WTC11 (cell line): ENCODE data around the gene MFF.

Source experiments
- ATF1 ChIP-seq: sonication (generic); formaldehyde crosslinking; IDR thresholded peaks from 2 replicates; pipeline ENCODE4 v1.8.1; 2023; ENCODE audit warnings: mild to moderate bottlenecking, moderate library complexity, missing genetic modification reagents
- CREB1 ChIP-seq: sonication (generic); formaldehyde crosslinking; IDR thresholded peaks from 2 replicates; pipeline ENCODE4 v1.8.0; 2023; ENCODE audit warnings: mild to moderate bottlenecking, missing genetic modification reagents
- CTCF ChIP-seq: fragments of 200-600 bp; IDR thresholded peaks from 2 replicates; pipeline ENCODE4 v1.8.0; 2022; ENCODE audit warnings: antibody characterized with exemption
- KAT7 ChIP-seq: sonication (generic); formaldehyde crosslinking; IDR thresholded peaks from 2 replicates; pipeline ENCODE4 v1.8.1; 2023; ENCODE audit warnings: missing genetic modification reagents, mild to moderate bottlenecking, borderline replicate concordance
- MAX ChIP-seq: sonication (generic); formaldehyde crosslinking; IDR thresholded peaks from 2 replicates; pipeline ENCODE4 v1.8.0; 2022; ENCODE audit warnings: mild to moderate bottlenecking, missing genetic modification reagents
- NFATC4 ChIP-seq: fragments of 250-450 bp; sonication (Bioruptor Pico); IDR thresholded peaks from 2 replicates; pipeline ENCODE4 v1.9.0; 2021; ENCODE audit warnings: mild to moderate bottlenecking
- ZNF219 ChIP-seq: sonication (generic); formaldehyde crosslinking; IDR thresholded peaks from 2 replicates; pipeline ENCODE4 v1.8.0; 2023; ENCODE audit warnings: missing genetic modification reagents, mild to moderate bottlenecking, borderline replicate concordance
- ZNF263 ChIP-seq: sonication (generic); formaldehyde crosslinking; IDR thresholded peaks from 2 replicates; pipeline ENCODE4 v1.8.1; 2022; ENCODE audit warnings: low read depth, mild to moderate bottlenecking, moderate library complexity, missing genetic modification reagents

- TF ChIP-seq ZNF263 (CRISPR knock-in tag) = no peak
- TF ChIP-seq MAX = no peak
- no peak for TF ChIP-seq CTCF
- no peak for TF ChIP-seq NFATC4 (CRISPR knock-in tag)
- TF ChIP-seq CREB1 (CRISPR knock-in tag) = no peak
- TF ChIP-seq ATF1 (CRISPR knock-in tag) = no peak
- TF ChIP-seq ZNF219 (CRISPR knock-in tag) = no peak
- no peak for TF ChIP-seq KAT7
These were observed 37.3 kb upstream of the MFF start for GRCh38 chr2:227287771-227288170.
